Gastrocnemius medialis (tissue), 4 donors: ENCODE data around the gene CREBBP.

Experiments used
- POLR2A ChIP-seq, 2 donors: fragments of 450-650 bp; IDR thresholded peaks; one replicate each; pipeline ENCODE4 v1.6.1; 2017; ENCODE audit warnings: antibody characterized with exemption in 2 of 2, mild to moderate bottlenecking in 2 of 2, moderate library complexity in 2 of 2
- TF ChIP-seq, protein P1 (sequence below), 5 experiments: fragments of 450-650 bp in 3 of 5; fragments of 200-600 bp in 2 of 5; sonication (generic) in 2 of 5; IDR thresholded peaks in 4 of 5; conservative IDR thresholded peaks in 1 of 5; 1 replicate in 4 of 5; 2 replicates in 1 of 5; pipeline ENCODE4 v1.5.1; 2016 to 2019; ENCODE audit warnings: antibody characterized with exemption in 5 of 5, mild to moderate bottlenecking in 3 of 5, moderate library complexity in 3 of 5

DNA sequence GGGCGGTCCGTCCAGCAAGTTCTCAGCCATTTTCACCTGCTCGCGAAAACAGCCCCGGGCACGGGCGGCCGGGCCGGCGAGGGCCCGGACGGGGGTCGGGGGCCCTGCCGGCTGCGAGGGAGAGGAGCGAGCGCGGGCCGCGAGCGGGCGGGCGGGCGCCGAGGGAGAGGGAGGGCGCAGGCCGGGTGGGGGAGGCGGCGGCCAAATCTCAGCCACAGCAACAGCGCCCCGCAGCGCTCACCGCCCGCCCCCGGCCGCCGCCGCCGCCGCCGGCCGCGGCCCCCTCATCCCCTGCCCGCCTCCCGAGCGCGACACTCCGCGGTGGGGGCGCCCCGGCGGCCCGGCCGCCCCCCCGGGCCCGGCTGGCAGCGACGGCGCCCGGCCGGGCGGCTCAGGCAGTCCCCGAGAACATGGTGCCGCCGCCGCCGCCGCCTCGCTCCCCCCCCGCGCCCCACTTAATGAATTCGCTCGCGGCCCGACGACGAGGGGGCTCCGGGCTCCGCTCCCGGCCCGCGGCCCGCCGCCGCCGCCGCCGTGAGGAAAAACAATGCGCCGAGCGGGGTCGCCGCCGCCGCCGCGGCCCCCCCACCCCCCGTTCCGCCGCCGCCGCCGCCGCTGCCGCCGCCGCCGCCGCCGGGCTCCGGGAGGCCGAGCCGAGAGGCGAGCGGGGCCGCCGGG, 487 bp downstream of the CREBBP start:
- TF ChIP-seq, protein P1, sequence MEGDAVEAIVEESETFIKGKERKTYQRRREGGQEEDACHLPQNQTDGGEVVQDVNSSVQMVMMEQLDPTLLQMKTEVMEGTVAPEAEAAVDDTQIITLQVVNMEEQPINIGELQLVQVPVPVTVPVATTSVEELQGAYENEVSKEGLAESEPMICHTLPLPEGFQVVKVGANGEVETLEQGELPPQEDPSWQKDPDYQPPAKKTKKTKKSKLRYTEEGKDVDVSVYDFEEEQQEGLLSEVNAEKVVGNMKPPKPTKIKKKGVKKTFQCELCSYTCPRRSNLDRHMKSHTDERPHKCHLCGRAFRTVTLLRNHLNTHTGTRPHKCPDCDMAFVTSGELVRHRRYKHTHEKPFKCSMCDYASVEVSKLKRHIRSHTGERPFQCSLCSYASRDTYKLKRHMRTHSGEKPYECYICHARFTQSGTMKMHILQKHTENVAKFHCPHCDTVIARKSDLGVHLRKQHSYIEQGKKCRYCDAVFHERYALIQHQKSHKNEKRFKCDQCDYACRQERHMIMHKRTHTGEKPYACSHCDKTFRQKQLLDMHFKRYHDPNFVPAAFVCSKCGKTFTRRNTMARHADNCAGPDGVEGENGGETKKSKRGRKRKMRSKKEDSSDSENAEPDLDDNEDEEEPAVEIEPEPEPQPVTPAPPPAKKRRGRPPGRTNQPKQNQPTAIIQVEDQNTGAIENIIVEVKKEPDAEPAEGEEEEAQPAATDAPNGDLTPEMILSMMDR (IDR thresholded peaks at IDR 0.05 in 4 of 5, conservative IDR thresholded peaks at IDR 0.05 in 1 of 5), result peak in 2 of 5 experiments; percentile 21 to 49
- TF ChIP-seq POLR2A (IDR thresholded peaks at IDR 0.05), result peak in 1 of 2 donors; percentile 20
